Measurements from ENCODE around the gene MUC15. TPM values are rescaled to one million over a fixed set of nuclear protein-coding genes. Genes with fewer than 3 reads are reported as not detected.

MUC15 gene
- total and polyA plus RNA-seq, 3 experiments from 2014 or later = not detected

DNA sequence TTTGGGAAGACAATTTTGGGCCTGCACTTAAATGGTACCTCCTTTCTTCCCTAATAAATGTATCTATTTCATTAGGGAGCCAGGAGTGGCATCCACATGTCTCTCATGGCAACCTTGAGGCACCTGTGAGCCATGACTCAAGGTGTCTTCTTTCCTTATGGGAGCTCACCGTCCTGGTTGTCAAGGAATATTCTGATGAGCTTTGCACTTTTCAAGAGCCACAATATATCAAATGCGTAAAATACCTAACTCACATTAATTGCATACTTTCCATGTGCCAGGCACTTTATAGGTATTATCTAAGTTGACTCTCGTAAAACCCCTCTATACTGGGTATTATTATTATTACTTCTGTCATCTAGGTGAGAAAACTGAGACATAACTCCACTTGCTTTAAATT lies 32.5 kb downstream of the MUC15 start:
- Mint-ChIP-seq H3K36me3 (no peaks in the 10 kb centered on the region), H3K4me1 (no peaks in the 10 kb centered on the region), H3K27me3 (no peaks in the 10 kb centered on the region), H3K4me3 (no peak overlapping the region), H3K27ac (no peak overlapping the region), H3K9me3 (peaks cover 3 to 14% (median 9%) of the 10 kb centered on the region in 5 donors)
- CTCF ChIA-PET = no interaction called here
- POLR2A ChIA-PET = no interaction called here
- Histone ChIP-seq H3K27me3 (ENCODE audit: insufficient read depth, low read length, poor library complexity, severe bottlenecking) (no peaks in the 10 kb centered on the region), H3K27ac (ENCODE audit: low read depth, low read length) (no peak overlapping the region), H3K9me3 (ENCODE audit: low read length) (no peaks in the 10 kb centered on the region), H3K4me3 (ENCODE audit: low read length) (no peak overlapping the region), H3K36me3 (ENCODE audit: insufficient read depth, low read length) (no peaks in the 10 kb centered on the region), H3K4me1 (ENCODE audit: insufficient read depth, low read length) (no peaks in the 10 kb centered on the region)
- no peak for DNase-seq

DNA sequence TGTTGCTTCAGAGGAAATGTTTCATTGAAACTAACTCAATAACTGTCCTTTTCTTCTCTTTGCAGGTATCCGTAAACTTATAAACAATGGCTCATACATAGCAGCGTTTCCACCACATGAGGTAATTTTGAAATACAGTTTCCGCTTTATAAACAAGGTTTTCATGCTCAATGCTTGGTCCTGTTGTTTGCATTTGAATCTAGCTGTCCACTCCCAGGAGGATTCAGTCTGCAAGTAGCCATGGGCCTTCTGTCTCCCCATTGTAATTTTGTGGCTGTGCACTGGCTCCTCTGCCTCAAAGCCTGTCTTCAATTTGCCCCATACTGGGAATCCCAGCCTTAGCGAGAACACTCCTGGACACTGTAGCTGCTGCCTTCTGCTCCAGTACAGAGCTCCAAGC lies 34.7 kb downstream of the MUC15 start:
- Histone ChIP-seq H3K27ac (ENCODE audit: low read depth, low read length) (no peak overlapping the region), H3K4me3 (ENCODE audit: low read length) (no peak overlapping the region), H3K9me3 (ENCODE audit: low read length) (no peaks in the 10 kb centered on the region), H3K27me3 (ENCODE audit: insufficient read depth, low read length, poor library complexity, severe bottlenecking) (no peaks in the 10 kb centered on the region), H3K4me1 (ENCODE audit: insufficient read depth, low read length) (no peaks in the 10 kb centered on the region), H3K36me3 (ENCODE audit: insufficient read depth, low read length) (no peaks in the 10 kb centered on the region)
- ChIA-PET POLR2A (no interaction called here), CTCF (no interaction called here)
- no peaks in the 10 kb centered on the region for H3K4me1 Mint-ChIP-seq
- H3K27ac Mint-ChIP-seq = no peak overlapping the region
- peaks cover 0 to 20% (median 9%) of the 10 kb centered on the region in 5 donors for H3K9me3 Mint-ChIP-seq
- no peak for DNase-seq
- H3K36me3 Mint-ChIP-seq = no peaks in the 10 kb centered on the region
- no peak overlapping the region for H3K4me3 Mint-ChIP-seq
- H3K27me3 Mint-ChIP-seq = no peaks in the 10 kb centered on the region

DNA sequence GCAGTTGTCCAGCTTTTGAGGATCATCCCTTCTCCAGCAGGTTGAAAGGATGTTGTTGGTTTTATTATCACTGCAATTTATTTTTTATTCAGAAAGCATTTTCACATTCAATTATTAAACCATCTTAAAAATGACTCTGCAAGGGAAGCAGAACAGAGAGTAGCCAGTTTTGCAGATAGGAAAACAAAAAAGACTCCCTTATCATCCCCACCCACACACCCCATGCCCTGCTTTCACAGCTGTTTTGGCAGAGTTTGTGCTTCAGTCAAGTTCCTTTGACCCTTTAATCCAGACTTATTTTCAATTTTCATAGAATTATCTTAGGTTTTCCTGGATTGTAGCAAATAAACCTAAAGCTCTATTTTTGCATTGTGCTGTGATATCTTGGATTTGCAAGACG lies 44.4 kb downstream of the MUC15 start:
- no peaks in the 10 kb centered on the region for H3K27me3 Mint-ChIP-seq
- H3K27ac Mint-ChIP-seq = no peak overlapping the region
- no peaks in the 10 kb centered on the region for H3K36me3 Mint-ChIP-seq
- H3K4me3 Mint-ChIP-seq = no peak overlapping the region
- no peaks in the 10 kb centered on the region for H3K4me1 Mint-ChIP-seq
- DNase-seq = no peak
- Histone ChIP-seq H3K9me3 (ENCODE audit: low read length) (no peaks in the 10 kb centered on the region), H3K36me3 (ENCODE audit: insufficient read depth, low read length) (no peaks in the 10 kb centered on the region), H3K4me1 (ENCODE audit: insufficient read depth, low read length) (no peaks in the 10 kb centered on the region), H3K4me3 (ENCODE audit: low read length) (no peak overlapping the region), H3K27me3 (ENCODE audit: insufficient read depth, low read length, poor library complexity, severe bottlenecking) (no peaks in the 10 kb centered on the region), H3K27ac (ENCODE audit: low read depth, low read length) (no peak overlapping the region)
- H3K9me3 Mint-ChIP-seq = peaks cover 0 to 16% (median 5%) of the 10 kb centered on the region in 5 donors
- CTCF ChIA-PET = no interaction called here
- POLR2A ChIA-PET = no interaction called here

DNA sequence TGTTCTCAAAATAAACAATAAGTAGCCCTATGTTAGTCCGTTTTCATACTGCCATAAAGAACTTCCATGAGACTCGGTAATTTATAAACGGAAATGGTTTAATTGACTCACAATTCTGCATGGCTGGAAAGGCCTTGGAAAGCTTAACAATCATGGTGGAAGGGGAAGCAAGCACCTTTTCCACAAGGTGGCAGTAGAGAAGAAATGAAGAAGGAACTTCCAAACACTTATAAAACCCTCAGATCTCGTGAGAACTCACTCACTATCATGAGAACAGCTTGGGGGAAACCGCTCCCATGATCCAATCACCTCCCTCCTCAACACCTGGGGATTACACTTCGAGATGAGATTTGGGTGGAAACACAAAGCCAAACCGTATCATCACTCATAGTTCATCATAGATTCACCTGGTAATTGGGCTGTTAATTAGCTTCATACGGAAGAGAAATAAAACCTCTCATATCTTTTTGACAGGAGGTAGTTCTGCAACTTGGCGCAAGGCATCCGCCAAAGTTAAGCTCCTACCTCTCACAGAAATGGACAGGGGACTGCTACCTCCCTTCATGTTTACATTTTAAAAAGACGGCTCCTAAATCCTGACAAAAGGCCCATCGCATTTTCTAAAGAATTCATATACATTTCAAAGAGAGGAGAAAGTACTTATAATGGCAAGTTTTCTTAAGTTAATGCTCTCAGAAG lies 49.0 kb downstream of the MUC15 start:
- Histone ChIP-seq H3K4me3 (ENCODE audit: low read length) (no peak overlapping the region), H3K27me3 (ENCODE audit: insufficient read depth, low read length, poor library complexity, severe bottlenecking) (no peaks in the 10 kb centered on the region), H3K9me3 (ENCODE audit: low read length) (no peaks in the 10 kb centered on the region), H3K27ac (ENCODE audit: low read depth, low read length) (no peak overlapping the region), H3K36me3 (ENCODE audit: insufficient read depth, low read length) (no peaks in the 10 kb centered on the region), H3K4me1 (ENCODE audit: insufficient read depth, low read length) (no peaks in the 10 kb centered on the region)
- no peaks in the 10 kb centered on the region for H3K36me3 Mint-ChIP-seq
- no peaks in the 10 kb centered on the region for H3K27me3 Mint-ChIP-seq
- H3K27ac Mint-ChIP-seq = no peak overlapping the region
- H3K9me3 Mint-ChIP-seq = peaks cover 0 to 31% (median 7%) of the 10 kb centered on the region in 5 donors
- POLR2A ChIA-PET = no interaction called here
- H3K4me1 Mint-ChIP-seq = no peaks in the 10 kb centered on the region
- CTCF ChIA-PET = no interaction called here
- no peak overlapping the region for H3K4me3 Mint-ChIP-seq
- no peak for DNase-seq

DNA sequence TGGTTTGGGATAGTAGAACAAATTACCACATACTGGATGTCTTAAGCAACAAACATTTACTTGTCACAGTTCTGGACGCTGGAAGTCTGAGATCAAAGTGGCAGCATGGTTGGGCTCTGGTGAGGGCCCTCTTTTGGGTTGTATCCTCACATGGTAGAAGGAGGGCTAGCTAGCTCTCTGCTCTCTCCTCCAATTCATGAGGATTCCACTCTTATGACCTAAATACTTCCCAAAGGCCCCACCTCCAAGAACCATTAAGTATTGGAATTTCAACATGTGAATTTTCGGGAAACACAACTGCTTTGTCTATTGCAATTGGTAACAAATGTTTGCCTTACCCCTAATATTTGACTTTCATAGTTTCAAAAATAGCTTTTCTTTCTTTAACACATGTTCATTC lies 52.6 kb downstream of the MUC15 start:
- Mint-ChIP-seq H3K27me3 (no peaks in the 10 kb centered on the region), H3K4me3 (no peak overlapping the region), H3K36me3 (no peaks in the 10 kb centered on the region), H3K27ac (no peak overlapping the region), H3K4me1 (no peaks in the 10 kb centered on the region), H3K9me3 (peaks cover 0 to 31% (median 8%) of the 10 kb centered on the region in 5 donors)
- CTCF ChIA-PET = no interaction called here
- no peak overlapping the region for H3K27ac ChIP-seq (ENCODE audit: low read depth, low read length)
- POLR2A ChIA-PET = no interaction called here
- H3K9me3 ChIP-seq (ENCODE audit: low read length) = no peaks in the 10 kb centered on the region
- no peaks in the 10 kb centered on the region for H3K4me1 ChIP-seq (ENCODE audit: insufficient read depth, low read length)
- no peaks in the 10 kb centered on the region for H3K27me3 ChIP-seq (ENCODE audit: insufficient read depth, low read length, poor library complexity, severe bottlenecking)
- no peak for DNase-seq
- no peak overlapping the region for H3K4me3 ChIP-seq (ENCODE audit: low read length)
- H3K36me3 ChIP-seq (ENCODE audit: insufficient read depth, low read length) = no peaks in the 10 kb centered on the region

DNA sequence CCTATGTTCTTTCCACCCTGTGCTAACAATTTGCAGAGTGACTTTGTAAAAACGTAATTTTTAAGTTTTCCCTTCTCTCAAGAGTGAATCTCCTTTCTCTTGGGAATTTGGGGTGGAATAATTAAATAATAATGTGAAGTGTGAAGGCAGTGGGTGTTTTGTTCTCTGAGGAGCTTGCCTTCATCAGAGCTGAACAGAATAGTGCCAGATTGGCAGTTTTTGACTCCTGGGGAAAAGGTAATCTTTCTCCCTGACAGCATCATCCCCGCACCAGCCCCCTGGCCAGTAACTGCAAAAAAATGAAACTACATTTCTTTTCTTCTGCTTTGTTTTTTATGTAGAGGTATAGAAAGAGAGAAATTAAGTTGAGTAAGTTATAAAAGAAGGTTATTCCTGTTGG lies 59.9 kb downstream of the MUC15 start:
- Mint-ChIP-seq H3K4me1 (no peaks in the 10 kb centered on the region), H3K36me3 (no peaks in the 10 kb centered on the region)

DNA sequence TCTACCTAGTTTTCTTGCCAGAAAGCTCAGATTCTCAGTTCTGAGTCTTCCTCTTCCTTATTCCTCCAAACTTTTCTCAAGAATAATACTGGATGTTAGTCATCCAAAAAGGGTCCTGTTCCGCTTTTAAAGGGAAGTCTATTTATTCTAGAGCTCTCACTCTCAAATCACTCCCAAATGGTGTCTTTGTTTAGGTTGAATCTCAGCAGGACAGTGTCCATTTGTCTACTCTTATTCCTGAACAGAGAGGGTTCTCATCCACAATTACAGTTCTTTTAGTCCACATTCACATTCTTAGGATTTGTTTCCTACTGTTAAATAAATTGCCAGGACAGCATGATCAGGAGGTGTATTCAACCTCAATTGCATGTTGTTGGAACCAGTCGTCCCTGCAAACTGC lies 61.3 kb downstream of the MUC15 start:
- H3K4me1 ChIP-seq (ENCODE audit: insufficient read depth, low read length) = no peaks in the 10 kb centered on the region
- H3K4me1 Mint-ChIP-seq = no peaks in the 10 kb centered on the region
- H3K9me3 Mint-ChIP-seq = peaks cover 0 to 37% (median 12%) of the 10 kb centered on the region in 5 donors
- no peaks in the 10 kb centered on the region for H3K27me3 ChIP-seq (ENCODE audit: insufficient read depth, low read length, poor library complexity, severe bottlenecking)
- no peak overlapping the region for H3K27ac ChIP-seq (ENCODE audit: low read depth, low read length)
- no peaks in the 10 kb centered on the region for H3K27me3 Mint-ChIP-seq
- ChIA-PET CTCF (no interaction called here), POLR2A (no interaction called here)
- no peak overlapping the region for H3K4me3 Mint-ChIP-seq
- H3K36me3 Mint-ChIP-seq = no peaks in the 10 kb centered on the region
- no peaks in the 10 kb centered on the region for H3K36me3 ChIP-seq (ENCODE audit: insufficient read depth, low read length)
- H3K4me3 ChIP-seq (ENCODE audit: low read length) = no peak overlapping the region
- no peaks in the 10 kb centered on the region for H3K9me3 ChIP-seq (ENCODE audit: low read length)
- no peak for DNase-seq
- H3K27ac Mint-ChIP-seq = no peak overlapping the region

More for the DNA sequence above, 59.9 kb downstream of the MUC15 start:
- no peaks in the 10 kb centered on the region for H3K36me3 ChIP-seq (ENCODE audit: insufficient read depth, low read length)
- no peak overlapping the region for H3K4me3 Mint-ChIP-seq
- H3K27me3 Mint-ChIP-seq = no peaks in the 10 kb centered on the region
- no peak overlapping the region for H3K27ac Mint-ChIP-seq
- no peak overlapping the region for H3K4me3 ChIP-seq (ENCODE audit: low read length)
- H3K4me1 ChIP-seq (ENCODE audit: insufficient read depth, low read length) = no peaks in the 10 kb centered on the region
- H3K9me3 ChIP-seq (ENCODE audit: low read length) = no peaks in the 10 kb centered on the region
- peaks cover 0 to 39% (median 8%) of the 10 kb centered on the region in 5 donors for H3K9me3 Mint-ChIP-seq
- no peak for DNase-seq
- H3K27ac ChIP-seq (ENCODE audit: low read depth, low read length) = no peak overlapping the region
- CTCF ChIA-PET = no interaction called here
- POLR2A ChIA-PET = no interaction called here
- H3K27me3 ChIP-seq (ENCODE audit: insufficient read depth, low read length, poor library complexity, severe bottlenecking) = no peaks in the 10 kb centered on the region

DNA sequence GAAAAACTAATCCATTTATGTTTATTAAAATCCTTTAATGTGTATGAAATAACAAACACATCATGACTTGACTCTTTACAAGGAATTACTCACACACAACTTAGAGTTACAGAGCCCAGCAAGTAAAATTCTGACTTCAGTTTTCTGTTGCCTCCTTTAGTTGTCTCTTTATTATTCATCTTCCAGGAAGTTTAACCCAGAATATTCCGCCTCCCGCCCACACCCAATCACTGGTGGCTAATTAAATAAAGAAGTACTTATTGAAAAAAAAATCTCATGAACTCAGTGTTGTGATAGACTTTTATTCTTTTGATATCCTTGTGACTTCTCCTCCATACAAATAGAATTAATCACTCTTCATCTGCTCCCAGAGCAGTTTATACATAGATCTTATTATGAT lies 61.9 kb downstream of the MUC15 start:
- peaks cover 0 to 37% (median 12%) of the 10 kb centered on the region in 5 donors for H3K9me3 Mint-ChIP-seq
- no peak overlapping the region for H3K27ac Mint-ChIP-seq
- Histone ChIP-seq H3K4me3 (ENCODE audit: low read length) (no peak overlapping the region), H3K27ac (ENCODE audit: low read depth, low read length) (no peak overlapping the region), H3K9me3 (ENCODE audit: low read length) (no peaks in the 10 kb centered on the region), H3K36me3 (ENCODE audit: insufficient read depth, low read length) (no peaks in the 10 kb centered on the region), H3K27me3 (ENCODE audit: insufficient read depth, low read length, poor library complexity, severe bottlenecking) (no peaks in the 10 kb centered on the region), H3K4me1 (ENCODE audit: insufficient read depth, low read length) (no peaks in the 10 kb centered on the region)
- no peak overlapping the region for H3K4me3 Mint-ChIP-seq
- POLR2A ChIA-PET = no interaction called here
- CTCF ChIA-PET = no interaction called here
- DNase-seq = no peak
- no peaks in the 10 kb centered on the region for H3K4me1 Mint-ChIP-seq
- H3K27me3 Mint-ChIP-seq = no peaks in the 10 kb centered on the region
- H3K36me3 Mint-ChIP-seq = peaks cover 0 to 2% (median 0%) of the 10 kb centered on the region in 3 donors
